HG03175 (cell line): Measurements from ENCODE around the gene ERGIC1.

Experiments
- ATAC-seq: cut with Tn5 transposase; IDR thresholded peaks from one replicate; pipeline ENCODE4 v1.9.1; 2021; ENCODE audit warnings: mild to moderate bottlenecking, moderate library complexity; ENCODE audit not compliant: unreplicated experiment

ERGIC1 gene

DNA sequence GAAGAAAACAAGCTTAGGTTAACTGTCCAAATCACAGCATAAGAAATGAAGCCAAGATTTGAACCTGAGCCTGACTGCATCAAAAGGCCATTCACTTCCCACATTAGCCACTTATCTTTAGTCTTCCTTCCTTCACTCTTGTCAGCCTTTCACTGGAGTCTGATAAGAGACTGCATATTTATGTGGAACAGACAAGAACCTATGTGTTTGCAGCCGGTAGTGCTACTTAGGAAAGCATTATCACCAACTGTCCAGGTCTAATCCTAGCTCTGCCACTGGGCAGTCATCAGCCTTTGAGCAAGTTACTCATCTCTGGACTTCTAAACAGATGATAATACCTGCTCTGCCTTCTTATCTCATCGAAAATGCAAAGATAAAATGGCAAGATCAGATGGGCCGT is 137.4 kb downstream of the ERGIC1 start:
- no peak for ATAC-seq

GRCh38 chr5:172972552-172972951 is 138.5 kb downstream of the ERGIC1 start:
- ATAC-seq: no peak

DNA sequence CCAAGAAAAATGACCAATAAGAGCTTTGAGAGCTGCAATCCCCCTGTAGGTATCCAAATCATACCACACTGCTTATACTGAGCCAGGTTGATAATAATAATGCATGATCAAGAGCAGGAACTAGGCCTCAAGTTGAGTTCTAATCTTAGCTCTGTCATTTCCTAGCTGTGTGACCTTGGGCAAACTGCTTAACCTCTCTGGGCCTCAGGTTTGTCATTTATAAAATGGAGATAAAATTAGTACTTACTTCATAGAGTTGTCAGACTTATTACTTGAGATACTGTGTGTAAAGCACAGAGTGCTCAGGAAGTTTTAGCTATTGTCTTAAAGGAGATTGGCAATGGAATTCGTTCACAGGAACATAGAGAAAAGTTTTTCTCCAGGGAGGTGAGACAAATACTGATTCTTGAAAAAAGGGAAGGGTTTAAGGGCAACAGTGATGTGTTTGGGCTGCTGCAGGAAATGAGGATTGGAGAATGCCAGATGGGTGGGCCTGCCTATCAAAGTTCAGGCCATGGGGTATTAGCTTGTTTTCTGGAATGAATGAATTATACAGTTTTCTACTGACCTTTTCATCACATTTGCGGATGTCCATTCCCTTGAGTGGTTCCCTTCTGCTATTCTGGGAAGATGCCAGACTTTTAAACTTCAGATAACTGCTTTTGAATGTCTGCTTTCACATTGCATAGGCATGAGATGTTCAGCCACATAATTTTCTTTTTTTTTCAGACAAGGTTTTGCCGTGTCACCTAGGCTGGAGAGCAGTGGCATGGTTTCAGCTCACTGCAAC is 139.3 kb downstream of the ERGIC1 start:
- ATAC-seq: no peak

DNA sequence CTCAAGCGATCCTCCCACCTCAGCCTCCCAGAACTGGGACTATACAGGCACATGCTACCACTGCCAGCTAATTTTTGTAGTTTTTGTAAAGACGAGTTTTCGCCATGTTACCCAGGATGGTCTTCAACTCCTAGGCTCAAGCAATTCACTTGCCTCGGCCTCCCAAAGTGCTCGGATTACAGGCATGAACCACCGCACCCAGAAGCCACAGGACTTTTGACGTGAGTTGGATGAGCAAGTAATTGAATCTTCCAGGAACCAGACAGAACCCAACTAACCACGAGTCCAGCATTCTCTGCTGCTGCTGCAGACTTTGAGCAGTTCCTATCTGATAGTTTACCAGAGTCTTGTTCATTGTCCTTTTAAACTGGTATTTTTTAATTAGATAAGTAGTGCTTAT is 139.9 kb downstream of the ERGIC1 start:
- no peak for ATAC-seq

- ATAC-seq: no peak
Measured at GRCh38 chr5:172975289-172975688, 141.2 kb downstream of the ERGIC1 start.

- no peak for ATAC-seq
Measured at GRCh38 chr5:172979778-172980177, 145.7 kb downstream of the ERGIC1 start.

DNA sequence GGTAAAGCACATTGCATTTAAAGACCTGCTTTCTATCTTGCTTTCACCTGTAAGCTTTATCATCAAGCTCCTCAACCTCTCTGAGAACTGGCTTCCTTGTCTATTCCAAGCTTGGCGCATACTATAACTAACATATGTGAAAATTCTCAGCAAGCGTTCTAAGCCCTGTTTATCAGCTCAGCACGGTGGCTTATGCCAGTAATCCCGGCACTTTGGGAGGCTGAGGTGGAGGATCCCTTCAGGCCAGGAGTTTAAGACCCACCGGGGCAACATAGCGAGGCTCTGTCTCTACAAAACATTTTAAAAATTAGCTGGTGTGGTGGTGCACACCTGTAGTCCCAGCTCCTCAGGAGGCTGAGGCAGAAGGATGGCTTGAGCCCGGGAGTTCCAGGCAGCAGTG is 147.9 kb downstream of the ERGIC1 start:
- no peak for ATAC-seq

- ATAC-seq: peak; percentile 85
Measured at GRCh38 chr5:172983542-172984243, 149.6 kb downstream of the ERGIC1 start, which contains the start of gene ATP6V0E1. Gene ATP6V0E1, plus strand, starts transcription at chr5:172983771. Its CDS starts 90 bp downstream, at chr5:172983861.

GRCh38 chr5:172984244-172984953 is 150.3 kb downstream of the ERGIC1 start:
- ATAC-seq: peak; percentile 79

GRCh38 chr5:172985596-172985995 is 151.5 kb downstream of the ERGIC1 start:
- no peak for ATAC-seq

GRCh38 chr5:172988276-172988675 is 154.2 kb downstream of the ERGIC1 start:
- no peak for ATAC-seq

DNA sequence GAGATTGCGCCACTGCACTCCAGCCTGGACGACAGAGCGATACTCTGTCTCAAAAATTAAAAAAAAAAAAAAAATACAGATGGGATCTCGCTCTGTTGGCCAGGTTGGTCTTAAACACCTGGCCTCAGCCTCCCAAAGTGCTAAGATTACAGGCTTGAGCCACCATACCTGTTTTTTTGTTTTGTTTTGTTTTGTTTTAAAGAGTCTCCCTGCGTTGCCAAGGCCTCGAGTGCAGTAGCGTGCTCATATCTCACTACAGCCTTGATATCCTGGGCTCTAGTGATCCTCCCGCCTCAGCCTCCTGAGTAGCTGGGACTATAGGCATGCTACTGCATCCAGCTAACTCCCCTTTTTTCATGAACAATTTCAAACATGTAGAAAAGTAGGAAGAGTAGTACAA is 156.7 kb downstream of the ERGIC1 start:
- no peak for ATAC-seq

- no peak for ATAC-seq
Measured at GRCh38 chr5:172994405-172994804, 160.4 kb downstream of the ERGIC1 start.

- ATAC-seq: no peak
Measured at GRCh38 chr5:172999372-172999973, 165.4 kb downstream of the ERGIC1 start.

DNA sequence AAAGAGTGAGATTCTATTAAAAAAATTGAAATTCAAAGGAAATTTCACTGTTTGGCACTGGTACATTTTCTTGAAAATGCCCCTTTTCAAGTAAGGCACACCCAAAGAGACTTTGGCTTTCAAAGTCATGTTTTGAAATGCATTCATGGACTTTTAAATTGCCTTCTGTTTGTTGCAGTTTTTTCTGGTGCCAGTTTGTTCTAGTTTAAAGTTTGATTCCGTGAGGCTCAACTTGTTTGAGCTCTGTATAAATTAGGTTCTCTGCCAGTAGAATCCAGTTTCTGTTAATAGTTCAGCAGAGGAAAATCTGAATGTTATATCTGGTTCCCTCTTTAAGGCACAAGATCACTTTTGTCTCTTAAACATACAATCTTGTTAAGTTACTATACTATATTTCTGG is 165.9 kb downstream of the ERGIC1 start:
- no peak for ATAC-seq

DNA sequence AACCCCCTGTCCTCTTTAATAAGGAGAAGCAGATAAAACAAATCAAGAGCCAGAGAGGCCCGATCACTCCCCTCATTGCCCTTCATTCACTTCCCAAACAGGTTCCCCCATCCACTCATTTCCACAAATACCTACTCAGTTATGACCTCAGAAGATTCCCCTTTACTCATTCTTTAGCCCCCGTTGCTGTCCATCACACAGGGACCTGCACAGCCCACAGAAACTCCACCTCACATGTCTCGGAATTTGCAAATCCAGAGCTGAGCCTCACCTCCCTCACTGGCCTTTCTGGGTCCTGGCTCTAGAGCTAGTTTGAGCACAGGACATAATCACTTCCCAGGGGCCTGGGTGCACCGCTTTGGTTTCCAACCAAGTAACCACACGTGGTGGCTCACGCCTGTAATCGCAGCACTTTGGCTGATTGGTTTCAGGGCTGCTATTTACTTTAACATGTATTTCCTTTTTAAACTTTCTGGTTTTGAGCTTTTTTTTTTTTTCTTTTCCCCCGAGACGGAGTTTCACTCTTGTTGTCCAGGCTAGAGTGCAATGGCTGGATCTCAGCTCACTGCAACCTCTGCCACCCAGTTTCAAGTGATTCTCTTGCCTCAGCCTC is 167.3 kb downstream of the ERGIC1 start:
- ATAC-seq: peak; percentile 88
